ENCODE data around the gene PIK3AP1. TPM values are rescaled to one million over a fixed set of nuclear protein-coding genes. Genes with fewer than 3 reads are reported as not detected.

Gene PIK3AP1
- total and polyA plus RNA-seq, 2 of the 8 experiments (the other 6 are each of a cell fraction or from before 2014, with no cell fraction given), result 1.9 to 4.5 TPM

GRCh38 chr10:96692427-96692826 is 27.9 kb downstream of the PIK3AP1 start:
- Histone ChIP-seq H3K56ac (replicated peaks; ENCODE audit: insufficient read length, low read depth, low read length) (no peak overlapping the region), H3K18ac (ENCODE audit: extremely low read depth, low read length) (no peak overlapping the region), H2AK5ac (ENCODE audit: low read depth, low read length) (no peak overlapping the region), H2BK15ac (ENCODE audit: low read length) (no peak overlapping the region), H3K9ac (replicated peaks in 1 of 4; ENCODE audit: extremely low read depth in 1 of 4, low read depth in 3 of 4, low read length in 3 of 4) (no peak overlapping the region), H2AFZ (ENCODE audit: low read length) (no peak overlapping the region), H2BK20ac (ENCODE audit: low read length) (no peak overlapping the region), H2BK5ac (ENCODE audit: low read depth, low read length) (no peak overlapping the region), H3K79me2 (ENCODE audit: control insufficient read depth in 1 of 2, insufficient read depth in 2 of 2, low read length in 2 of 2) (no peaks in the 10 kb centered on the region), H2BK12ac (ENCODE audit: low read depth, low read length) (no peak overlapping the region), H4K8ac (ENCODE audit: extremely low read depth, insufficient read depth, low read length) (no peak overlapping the region), H3K23me2 (ENCODE audit: low read depth, low read length) (no peaks in the 10 kb centered on the region; the same call in 1 of the 2 replicates), H2BK120ac (replicated peaks; ENCODE audit: low read depth, low read length) (no peak overlapping the region), H3K27me3 (replicated peaks in 1 of 4; ENCODE audit: control insufficient read depth in 3 of 4, extremely low read depth in 1 of 4, insufficient read depth in 3 of 4, low read length in 3 of 4) (no peaks in the 10 kb centered on the region), H3K36me3 (ENCODE audit: control insufficient read depth in 2 of 4, insufficient read depth in 4 of 4, low read length in 3 of 4) (no peaks in the 10 kb centered on the region), H3K4me1 (replicated peaks in 1 of 4; ENCODE audit: control insufficient read depth in 3 of 4, insufficient read depth in 4 of 4, low read length in 3 of 4) (peaks cover 0 to 4% (median 0%) of the 10 kb centered on the region in 4 experiments; a peak in 3 of 7 replicates), H4K5ac (ENCODE audit: insufficient read length, low read depth, low read length) (no peak overlapping the region), H3K23ac (ENCODE audit: insufficient read length) (no peak overlapping the region), H3K27ac (ENCODE audit: low read depth, low read length) (no peak overlapping the region), H3K14ac (ENCODE audit: insufficient read length) (no peak overlapping the region), H3K4me3 (ENCODE audit: extremely low read depth in 1 of 4, insufficient read depth in 2 of 4, low read depth in 3 of 4, low read length in 4 of 4) (no peak overlapping the region), H3K4me2 (ENCODE audit: insufficient read depth in 1 of 2, low read depth in 2 of 2, low read length in 2 of 2) (no peak overlapping the region), H3K79me1 (ENCODE audit: low read depth, low read length) (no peaks in the 10 kb centered on the region; the same call in 1 of the 2 replicates), H3K4ac (replicated peaks; ENCODE audit: insufficient read length, low read depth, low read length) (no peak overlapping the region), H3K9me3 (ENCODE audit: insufficient read depth in 2 of 2, low read depth in 1 of 2, low read length in 1 of 2) (no peaks in the 10 kb centered on the region), H4K20me1 (replicated peaks in 1 of 2; ENCODE audit: control insufficient read depth in 1 of 2, insufficient read depth in 2 of 2, low read length in 2 of 2) (no peaks in the 10 kb centered on the region), H4K91ac (replicated peaks; ENCODE audit: insufficient read length, low read length) (no peak overlapping the region)
- POLR2A ChIA-PET (ENCODE audit: partially characterized antibody), result no interaction called here
- CTCF ChIA-PET (ENCODE audit: partially characterized antibody), result interaction anchor here (0.7 to 1.4 kb wide), 3 partner anchors 19 to 139 kb away, joined by 4 to 7 read pairs (median 5); no protein-coding TSS in a partner anchor
- DNase-seq (ENCODE audit: low read depth in 1 of 2, low spot score in 2 of 2) (no peak), FAIRE-seq (no peak)
- 94% methylated on average over 4 of the region's 4 CpGs; no CpG with 5 or more reads in 1 of the 2 experiments for WGBS, 2 experiments (ENCODE audit: extremely low coverage in 1 of 2, insufficient coverage in 1 of 2, insufficient read length in 1 of 2, insufficient replicate concordance in 2 of 2, low coverage in 1 of 2, low lambda C conversion rate in 2 of 2, missing lambda C conversion rate in 1 of 2)
- no peak for TF ChIP-seq TAF1 (IDR thresholded peaks at IDR 0.05; ENCODE audit: low read depth, low read length)
- TF ChIP-seq TEAD4 (IDR thresholded peaks at IDR 0.05; ENCODE audit: low read depth, low read length), result no peak
- no peak for TF ChIP-seq SP2 (IDR thresholded peaks at IDR 0.05; ENCODE audit: low read length)
- TF ChIP-seq MAFK (IDR thresholded peaks at IDR 0.05; ENCODE audit: low read depth, low read length), result no peak
- no peak for TF ChIP-seq EGR1 (IDR thresholded peaks at IDR 0.05; ENCODE audit: borderline replicate concordance, low read depth, low read length)
- TF ChIP-seq POU5F1 (IDR thresholded peaks at IDR 0.05; ENCODE audit: low read depth, low read length), result no peak
- no peak for TF ChIP-seq JUN (IDR thresholded peaks at IDR 0.05; ENCODE audit: low read depth, low read length)
- no peak for TF ChIP-seq POLR2AphosphoS5 (IDR thresholded peaks at IDR 0.05; ENCODE audit: low read depth, low read length)
- no peak for TF ChIP-seq USF2 (IDR thresholded peaks at IDR 0.05; ENCODE audit: low read length)
- TF ChIP-seq ATF3 (IDR thresholded peaks at IDR 0.05; ENCODE audit: insufficient read depth, low read depth, low read length), result no peak
- no peak for TF ChIP-seq CHD2 (IDR thresholded peaks at IDR 0.05; ENCODE audit: low read length)
- TF ChIP-seq JUND (IDR thresholded peaks at IDR 0.05; ENCODE audit: low read length), result no peak
- TF ChIP-seq EZH2 (IDR thresholded peaks at IDR 0.05; ENCODE audit: low read depth, low read length, severe bottlenecking), result no peak
- no peak for TF ChIP-seq SUZ12 (IDR thresholded peaks at IDR 0.05; ENCODE audit: low read length)

Data from H1 (cell line).